ENCODE measurements around the gene UHMK1. TPM values are rescaled to one million over a fixed set of nuclear protein-coding genes. Genes with fewer than 3 reads are reported as not detected.
"Not testable (repeated sequence)": the region's sequence is repeated elsewhere in the genome, so short reads cannot be mapped to it uniquely, and the experiment has no call there.

The UHMK1 gene
- total RNA-seq (10 to 100 TPM; 54.0 to 77.6 (median 65.5) TPM), polyA plus RNA-seq (10 to 100 TPM; 14.8 to 23.8 (median 17.3) TPM)
- long read RNA-seq, donor 1, full-length matches to known transcripts: 4 of 4 reads
- long read RNA-seq, donor 1, partial matches to known transcripts: 0 of 4 reads
- long read RNA-seq, donor 1, other reads (novel, unspliced or antisense): 0 of 4 reads
- long read RNA-seq, donor 2, full-length matches to known transcripts: 3 of 10 reads
- long read RNA-seq, donor 2, partial matches to known transcripts: 7 of 10 reads
- long read RNA-seq, donor 2, other reads (novel, unspliced or antisense): 0 of 10 reads

GRCh38 chr1:162497723-162498495, at the start of gene UHMK1:
Gene UHMK1, plus strand, starts transcription at chr1:162497818. Its CDS starts 183 bp downstream, at chr1:162498001.
- intact Hi-C loops (cut with DNase I; ENCODE audit: low total_unique reads): no loop called here
- TF ChIP-seq POLR2AphosphoS5 (IDR thresholded peaks at IDR 0.05) (peak; percentile 81 to 89 (median 85)), CTCF (IDR thresholded peaks at IDR 0.05 in 8 of 11, conservative IDR thresholded peaks at IDR 0.05 in 3 of 11) (peak in 1 of 11 experiments; percentile 0), POLR2A (IDR thresholded peaks at IDR 0.05) (peak in 2 of 3 donors; percentile 8 to 23)

GRCh38 chr1:162454361-162454760, 43.3 kb upstream of the UHMK1 start:
- H3K27me3 ChIP-seq (replicated peaks in 1 of 7); H3K27ac ChIP-seq; H3K36me3 ChIP-seq; H3K9me3 ChIP-seq; intact Hi-C loops (cut with DNase I; ENCODE audit: low total_unique reads); H3K4me3 ChIP-seq; H3K4me1 ChIP-seq; DNase-seq: not testable (repeated sequence)
- WGBS, 5 donors: 85 to 100% (median 96%) methylated on average over 1 to 3 of the region's 3 CpGs

More at GRCh38 chr1:162497723-162498495, at the start of gene UHMK1:
- H3K36me3 ChIP-seq: peaks cover 0 to 32% (median 28%) of the 10 kb centered on the region in 6 donors
- peaks cover 16 to 55% (median 42%) of the 10 kb centered on the region in 6 donors for H3K4me1 ChIP-seq
- 0 to 1% (median 0%) methylated on average over 41 to 61 of the region's 61 CpGs for WGBS, 5 donors
- H3K27ac ChIP-seq: peak within 1 kb of the TSS; percentile 96 to 98 (median 97)
- peak; percentile 95 for DNase-seq
- no peaks in the 10 kb centered on the region for H3K9me3 ChIP-seq
- H3K4me3 ChIP-seq: peak within 1 kb of the TSS; percentile 83 to 99 (median 94)
- H3K27me3 ChIP-seq (replicated peaks in 1 of 7): no peaks in the 10 kb centered on the region

GRCh38 chr1:162456323-162456722, 41.3 kb upstream of the UHMK1 start:
- intact Hi-C loops (cut with DNase I; ENCODE audit: low total_unique reads): no loop called here
- Histone ChIP-seq H3K36me3 (no peaks in the 10 kb centered on the region), H3K27me3 (replicated peaks in 1 of 7) (peaks cover 0 to 4% (median 0%) of the 10 kb centered on the region in 7 donors), H3K27ac (no peak overlapping the region), H3K4me3 (no peak overlapping the region), H3K4me1 (no peaks in the 10 kb centered on the region), H3K9me3 (peaks cover 0 to 4% (median 0%) of the 10 kb centered on the region in 8 donors)
- 80 to 92% (median 90%) methylated on average over 4 of the region's 4 CpGs for WGBS, 5 donors
- no peak for DNase-seq
- TF ChIP-seq CTCF (IDR thresholded peaks at IDR 0.05 in 8 of 11, conservative IDR thresholded peaks at IDR 0.05 in 3 of 11) (no peak), POLR2AphosphoS5 (IDR thresholded peaks at IDR 0.05) (no peak), POLR2A (IDR thresholded peaks at IDR 0.05) (no peak)

GRCh38 chr1:162458236-162458635, 39.4 kb upstream of the UHMK1 start:
- H3K27me3 ChIP-seq (replicated peaks in 1 of 7): no peaks in the 10 kb centered on the region
- H3K36me3 ChIP-seq: no peaks in the 10 kb centered on the region
- no peak overlapping the region for H3K4me3 ChIP-seq
- DNase-seq: no peak
- intact Hi-C loops (cut with DNase I; ENCODE audit: low total_unique reads): no loop called here
- TF ChIP-seq POLR2AphosphoS5 (IDR thresholded peaks at IDR 0.05): no peak
- no peak for TF ChIP-seq POLR2A (IDR thresholded peaks at IDR 0.05)
- TF ChIP-seq CTCF (IDR thresholded peaks at IDR 0.05 in 8 of 11, conservative IDR thresholded peaks at IDR 0.05 in 3 of 11): no peak
- no peak overlapping the region for H3K27ac ChIP-seq
- WGBS, 5 donors: 90 to 96% (median 94%) methylated on average over 5 of the region's 5 CpGs
- no peaks in the 10 kb centered on the region for H3K4me1 ChIP-seq
- peaks cover 0 to 4% (median 0%) of the 10 kb centered on the region in 8 donors for H3K9me3 ChIP-seq

GRCh38 chr1:162462425-162462824, 35.2 kb upstream of the UHMK1 start:
- H3K4me3 ChIP-seq; H3K27me3 ChIP-seq (replicated peaks in 1 of 7); intact Hi-C loops (cut with DNase I; ENCODE audit: low total_unique reads); H3K27ac ChIP-seq; H3K9me3 ChIP-seq; DNase-seq; H3K36me3 ChIP-seq; H3K4me1 ChIP-seq: not testable (repeated sequence)
- 89 to 100% (median 96%) methylated on average over 2 of the region's 2 CpGs for WGBS, 5 donors

Measured in spleen (tissue), 13 donors.